Loucy (cell line): Measurements from ENCODE around the gene ARHGEF39.
"Not testable (repeated sequence)": the region's sequence is repeated elsewhere in the genome, so short reads cannot be mapped to it uniquely, and the experiment has no call there.

Source experiments
- H2AFZ ChIP-seq: fragments of 200-600 bp; sonication (generic); 2 replicates; pipeline ENCODE4 v1.6.0; 2016; ENCODE audit warnings: antibody characterized with exemption, mild to moderate bottlenecking, low read length, moderate library complexity
- H3F3A ChIP-seq: fragments of 200-600 bp; 2 replicates; pipeline ENCODE4 v1.6.0; 2016; ENCODE audit warnings: antibody characterized with exemption, low read depth, mild to moderate bottlenecking
- H3K27me3 ChIP-seq: fragments of 200-600 bp; sonication (generic); 2 replicates; pipeline ENCODE4 v1.6.1; 2014; ENCODE audit warnings: low read length, mild to moderate bottlenecking; ENCODE audit not compliant: insufficient read depth, poor library complexity, severe bottlenecking
- H3K36me3 ChIP-seq: fragments of 200-600 bp; sonication (generic); 2 replicates; pipeline ENCODE4 v1.6.1; 2016; ENCODE audit warnings: low read length; ENCODE audit not compliant: insufficient read depth
- H3K4me1 ChIP-seq: fragments of 200-600 bp; sonication (generic); 2 replicates; pipeline ENCODE4 v1.5.1; 2014; ENCODE audit warnings: low read length, mild to moderate bottlenecking; ENCODE audit not compliant: insufficient read depth, poor library complexity, severe bottlenecking
- H3K4me2 ChIP-seq: fragments of 200-600 bp; sonication (generic); 2 replicates; pipeline ENCODE4 v1.6.0; 2014; ENCODE audit warnings: antibody characterized with exemption, low read length, low read depth, mild to moderate bottlenecking; ENCODE audit not compliant: poor library complexity, severe bottlenecking
- H3K4me3 ChIP-seq: fragments of 200-600 bp; sonication (generic); 2 replicates; pipeline ENCODE4 v1.5.1; 2014; ENCODE audit warnings: low read length, mild to moderate bottlenecking, mixed read lengths; ENCODE audit not compliant: poor library complexity, severe bottlenecking
- H3K79me2 ChIP-seq: fragments of 200-600 bp; sonication (generic); 2 replicates; pipeline ENCODE4 v1.6.1; 2014; ENCODE audit warnings: low read length; ENCODE audit not compliant: insufficient read depth
- H3K9ac ChIP-seq: fragments of 200-600 bp; sonication (generic); 2 replicates; pipeline ENCODE4 v1.6.0; 2014; ENCODE audit warnings: mild to moderate bottlenecking, low read depth, low read length, moderate library complexity; ENCODE audit not compliant: poor library complexity, severe bottlenecking
- H3K9me2 ChIP-seq: fragments of 200-600 bp; sonication (generic); replicated peaks from 2 replicates; pipeline ENCODE4 v1.6.1; 2016; ENCODE audit warnings: low read depth, low read length, mixed read lengths
- H3K9me3 ChIP-seq: fragments of 200-600 bp; sonication (generic); 2 replicates; pipeline ENCODE4 v1.6.1; 2014; ENCODE audit warnings: mild to moderate bottlenecking, antibody characterized with exemption, low read length, low read depth; ENCODE audit not compliant: insufficient read depth
- H4K20me1 ChIP-seq: fragments of 200-600 bp; sonication (generic); 2 replicates; pipeline ENCODE4 v1.6.0; 2014; ENCODE audit warnings: antibody characterized with exemption, low read length, mild to moderate bottlenecking; ENCODE audit not compliant: insufficient read depth, poor library complexity, severe bottlenecking
- CTCF ChIP-seq: fragments of 200-600 bp; sonication (generic); conservative IDR thresholded peaks from 2 replicates; pipeline ENCODE4 v1.5.1; 2014; ENCODE audit warnings: mild to moderate bottlenecking, antibody characterized with exemption, low read length
- EZH2phosphoT487 ChIP-seq: fragments of 200-600 bp; IDR thresholded peaks from 2 replicates; pipeline ENCODE4 v1.6.1; 2018; ENCODE audit warnings: antibody characterized with exemption, mild to moderate bottlenecking, moderate library complexity, borderline replicate concordance

Gene ARHGEF39

DNA sequence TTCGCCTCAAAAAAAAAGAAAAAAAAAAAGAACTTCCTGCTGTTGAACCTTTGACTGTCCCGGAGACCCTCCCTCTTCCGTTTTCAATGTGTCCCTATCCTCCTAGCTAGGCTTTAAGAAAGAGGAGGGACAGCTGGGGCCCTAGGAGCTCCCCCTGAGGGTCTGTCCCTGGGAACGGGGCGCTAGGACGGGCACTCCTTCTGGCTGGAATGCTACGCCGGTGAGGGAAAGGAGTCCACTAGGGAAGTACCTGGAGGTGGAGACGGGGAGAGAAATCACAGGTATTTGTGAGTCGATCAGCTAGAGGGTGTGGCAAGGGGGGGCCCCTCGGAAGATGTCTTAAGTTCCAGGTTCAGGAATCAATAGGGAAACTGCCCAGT is 18.9 kb downstream of the ARHGEF39 start:
- peaks cover 55% of the 10 kb centered on the region for H3K79me2 ChIP-seq
- H3K9ac ChIP-seq = peak overlapping the region; percentile 85

GRCh38 chr9:35645736-35646135 is 19.3 kb downstream of the ARHGEF39 start:
- peak overlapping the region; percentile 98 for H3K4me2 ChIP-seq
- not testable (repeated sequence) for H3K36me3 ChIP-seq, H3F3A ChIP-seq, H3K9me2 ChIP-seq, H3K9me3 ChIP-seq, H4K20me1 ChIP-seq, H3K27me3 ChIP-seq
- peaks cover 31% of the 10 kb centered on the region for H3K4me1 ChIP-seq
- peak overlapping the region; percentile 80 for H3K4me3 ChIP-seq
- peak overlapping the region; percentile 70; the same call in 1 of the 2 replicates for H2AFZ ChIP-seq
- peaks cover 51% of the 10 kb centered on the region for H3K79me2 ChIP-seq
- peak overlapping the region; percentile 85 for H3K9ac ChIP-seq

More for the DNA sequence above, 18.9 kb downstream of the ARHGEF39 start:
- TF ChIP-seq EZH2phosphoT487 = no peak
- no peak for TF ChIP-seq CTCF
- Histone ChIP-seq H4K20me1 (peaks cover 6% of the 10 kb centered on the region), H3F3A (peaks cover 8% of the 10 kb centered on the region; the same call in 1 of the 2 replicates), H3K4me1 (peaks cover 36% of the 10 kb centered on the region), H3K4me2 (peak overlapping the region; percentile 98), H3K27me3 (no peaks in the 10 kb centered on the region), H3K36me3 (no peaks in the 10 kb centered on the region), H3K9me3 (no peaks in the 10 kb centered on the region), H3K9me2 (no peaks in the 10 kb centered on the region), H2AFZ (peak overlapping the region; percentile 70), H3K4me3 (peak overlapping the region; percentile 80)

DNA sequence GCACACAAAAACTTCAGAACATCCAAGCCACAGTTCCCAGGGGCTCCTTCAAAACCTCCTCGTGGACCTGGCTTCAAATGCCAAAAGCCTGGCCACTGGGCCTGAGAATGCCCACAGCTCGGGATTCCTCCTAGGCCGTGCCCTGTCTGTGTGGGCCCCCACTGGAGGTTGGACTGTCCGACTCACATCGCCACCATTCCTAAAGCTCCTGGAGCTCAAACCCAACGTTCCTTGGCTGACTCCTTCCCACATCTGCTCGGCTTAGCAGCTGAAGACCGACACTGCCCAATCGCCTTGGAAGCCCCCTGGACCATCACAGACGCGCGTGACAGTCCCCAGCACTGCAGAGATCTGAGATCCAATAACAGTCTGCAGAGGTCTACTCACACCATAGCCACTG is 21.9 kb downstream of the ARHGEF39 start:
- Histone ChIP-seq H3K9ac (no peak overlapping the region), H3K9me2 (no peaks in the 10 kb centered on the region), H3K4me1 (peaks cover 31% of the 10 kb centered on the region), H3K4me2 (no peak overlapping the region), H4K20me1 (peaks cover 5% of the 10 kb centered on the region), H3K79me2 (peaks cover 24% of the 10 kb centered on the region; the same call in 1 of the 2 replicates), H3K4me3 (no peak overlapping the region), H3K9me3 (no peaks in the 10 kb centered on the region), H3F3A (peaks cover 4% of the 10 kb centered on the region; the same call in 1 of the 2 replicates), H3K36me3 (no peaks in the 10 kb centered on the region), H3K27me3 (no peaks in the 10 kb centered on the region), H2AFZ (no peak overlapping the region)
- no peak for TF ChIP-seq CTCF
- TF ChIP-seq EZH2phosphoT487 = no peak

DNA sequence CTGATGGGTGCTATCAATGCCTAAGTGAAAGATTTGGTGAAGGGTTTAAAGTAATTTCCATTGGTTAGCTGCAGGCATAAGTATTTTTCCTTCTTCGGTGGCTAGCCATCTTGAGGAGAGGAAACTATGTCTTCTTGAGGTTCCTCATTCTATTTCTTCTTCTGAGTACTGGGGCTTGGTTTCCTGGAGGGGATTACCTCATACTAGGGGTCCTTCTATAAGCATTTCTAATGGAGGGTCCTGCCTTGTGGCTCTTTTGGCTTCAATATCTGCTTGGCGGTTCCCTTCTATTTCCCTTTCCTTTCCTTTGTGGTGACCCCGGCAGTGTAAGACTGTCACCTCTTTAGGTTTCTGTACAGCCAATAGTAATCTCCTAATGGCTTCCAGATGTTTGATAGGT is 23.5 kb downstream of the ARHGEF39 start:
- H4K20me1 ChIP-seq, H3K9ac ChIP-seq, H3K9me3 ChIP-seq, H3K36me3 ChIP-seq, H3K4me3 ChIP-seq, H2AFZ ChIP-seq, H3F3A ChIP-seq, H3K27me3 ChIP-seq, H3K4me2 ChIP-seq, H3K9me2 ChIP-seq: not testable (repeated sequence)
- H3K79me2 ChIP-seq = peaks cover 16% of the 10 kb centered on the region; the same call in 1 of the 2 replicates
- H3K4me1 ChIP-seq = peaks cover 25% of the 10 kb centered on the region

DNA sequence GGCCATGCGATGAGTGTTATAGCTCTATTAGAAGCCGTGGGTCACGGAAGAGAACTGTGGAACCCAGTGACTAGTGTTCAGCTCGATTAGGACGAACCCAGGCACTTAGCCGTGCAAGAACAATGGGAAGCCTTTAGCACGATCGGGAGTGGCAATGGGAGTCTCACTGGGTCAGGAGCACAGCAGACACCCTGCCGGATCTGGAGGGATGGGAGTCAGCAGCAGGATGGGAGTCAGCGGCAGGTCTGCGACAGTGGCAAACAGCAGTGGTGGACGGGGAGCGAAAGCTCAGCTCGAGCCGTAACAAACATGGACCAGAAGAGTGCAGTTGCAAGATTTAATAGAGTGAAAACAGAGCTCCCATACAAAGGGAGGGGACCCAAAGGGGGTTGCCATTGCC is 24.6 kb downstream of the ARHGEF39 start:
- not testable (repeated sequence) for H4K20me1 ChIP-seq, H3K9ac ChIP-seq, H3K4me2 ChIP-seq, H3K9me2 ChIP-seq, H3K36me3 ChIP-seq, H3F3A ChIP-seq, H3K4me3 ChIP-seq, H3K9me3 ChIP-seq, H3K27me3 ChIP-seq, H2AFZ ChIP-seq
- peaks cover 12% of the 10 kb centered on the region; the same call in 1 of the 2 replicates for H3K79me2 ChIP-seq
- peaks cover 30% of the 10 kb centered on the region for H3K4me1 ChIP-seq
